Loucy (cell line): ENCODE results near the gene DMBT1.

Experiments
- H2AFZ ChIP-seq: fragments of 200-600 bp; sonication (generic); 2 replicates; pipeline ENCODE4 v1.6.0; 2016; ENCODE audit warnings: antibody characterized with exemption, mild to moderate bottlenecking, low read length, moderate library complexity
- H3F3A ChIP-seq: fragments of 200-600 bp; 2 replicates; pipeline ENCODE4 v1.6.0; 2016; ENCODE audit warnings: antibody characterized with exemption, low read depth, mild to moderate bottlenecking
- H3K27me3 ChIP-seq: fragments of 200-600 bp; sonication (generic); 2 replicates; pipeline ENCODE4 v1.6.1; 2014; ENCODE audit warnings: low read length, mild to moderate bottlenecking; ENCODE audit not compliant: insufficient read depth, poor library complexity, severe bottlenecking
- H3K36me3 ChIP-seq: fragments of 200-600 bp; sonication (generic); 2 replicates; pipeline ENCODE4 v1.6.1; 2016; ENCODE audit warnings: low read length; ENCODE audit not compliant: insufficient read depth
- H3K4me1 ChIP-seq: fragments of 200-600 bp; sonication (generic); 2 replicates; pipeline ENCODE4 v1.5.1; 2014; ENCODE audit warnings: low read length, mild to moderate bottlenecking; ENCODE audit not compliant: insufficient read depth, poor library complexity, severe bottlenecking
- H3K4me2 ChIP-seq: fragments of 200-600 bp; sonication (generic); 2 replicates; pipeline ENCODE4 v1.6.0; 2014; ENCODE audit warnings: antibody characterized with exemption, low read length, low read depth, mild to moderate bottlenecking; ENCODE audit not compliant: poor library complexity, severe bottlenecking
- H3K4me3 ChIP-seq: fragments of 200-600 bp; sonication (generic); 2 replicates; pipeline ENCODE4 v1.5.1; 2014; ENCODE audit warnings: low read length, mild to moderate bottlenecking, mixed read lengths; ENCODE audit not compliant: poor library complexity, severe bottlenecking
- H3K79me2 ChIP-seq: fragments of 200-600 bp; sonication (generic); 2 replicates; pipeline ENCODE4 v1.6.1; 2014; ENCODE audit warnings: low read length; ENCODE audit not compliant: insufficient read depth
- H3K9ac ChIP-seq: fragments of 200-600 bp; sonication (generic); 2 replicates; pipeline ENCODE4 v1.6.0; 2014; ENCODE audit warnings: mild to moderate bottlenecking, low read depth, low read length, moderate library complexity; ENCODE audit not compliant: poor library complexity, severe bottlenecking
- H3K9me2 ChIP-seq: fragments of 200-600 bp; sonication (generic); replicated peaks from 2 replicates; pipeline ENCODE4 v1.6.1; 2016; ENCODE audit warnings: low read depth, low read length, mixed read lengths
- H3K9me3 ChIP-seq: fragments of 200-600 bp; sonication (generic); 2 replicates; pipeline ENCODE4 v1.6.1; 2014; ENCODE audit warnings: mild to moderate bottlenecking, antibody characterized with exemption, low read length, low read depth; ENCODE audit not compliant: insufficient read depth
- H4K20me1 ChIP-seq: fragments of 200-600 bp; sonication (generic); 2 replicates; pipeline ENCODE4 v1.6.0; 2014; ENCODE audit warnings: antibody characterized with exemption, low read length, mild to moderate bottlenecking; ENCODE audit not compliant: insufficient read depth, poor library complexity, severe bottlenecking
- EZH2phosphoT487 ChIP-seq: fragments of 200-600 bp; IDR thresholded peaks from 2 replicates; pipeline ENCODE4 v1.6.1; 2018; ENCODE audit warnings: antibody characterized with exemption, mild to moderate bottlenecking, moderate library complexity, borderline replicate concordance
- TF ChIP-seq, protein P1 (sequence below): fragments of 200-600 bp; sonication (generic); conservative IDR thresholded peaks from 2 replicates; pipeline ENCODE4 v1.5.1; 2014; ENCODE audit warnings: mild to moderate bottlenecking, antibody characterized with exemption, low read length

DMBT1 gene

DNA sequence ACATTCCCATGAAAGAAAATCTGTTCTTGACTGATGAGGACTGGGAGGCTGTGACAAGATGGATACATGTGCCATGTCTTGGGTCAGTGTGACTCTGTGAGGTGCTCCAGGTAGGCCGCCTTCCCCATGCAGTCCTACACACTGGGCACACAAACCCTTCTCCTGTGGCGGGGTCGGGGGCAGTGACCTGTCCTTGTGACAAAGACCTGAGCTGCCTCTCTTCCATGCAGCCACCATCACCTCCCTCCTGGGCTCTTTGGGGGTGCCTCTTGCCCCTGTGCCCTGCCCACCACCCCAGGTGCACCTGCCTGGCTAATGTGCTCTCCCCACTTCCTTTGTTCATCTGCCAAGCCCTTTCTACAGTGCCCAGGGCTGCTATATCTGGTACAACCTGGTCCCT lies 35.7 kb upstream of the DMBT1 start:
- H3F3A ChIP-seq: no peaks in the 10 kb centered on the region
- H2AFZ ChIP-seq: no peak overlapping the region
- no peaks in the 10 kb centered on the region for H3K36me3 ChIP-seq
- no peaks in the 10 kb centered on the region for H3K27me3 ChIP-seq
- H3K4me2 ChIP-seq: no peak overlapping the region
- no peaks in the 10 kb centered on the region for H3K9me3 ChIP-seq
- H3K79me2 ChIP-seq: no peaks in the 10 kb centered on the region
- H4K20me1 ChIP-seq: no peaks in the 10 kb centered on the region
- no peaks in the 10 kb centered on the region for H3K9me2 ChIP-seq
- H3K4me3 ChIP-seq: no peak overlapping the region
- TF ChIP-seq EZH2phosphoT487: no peak
- TF ChIP-seq, protein P1, sequence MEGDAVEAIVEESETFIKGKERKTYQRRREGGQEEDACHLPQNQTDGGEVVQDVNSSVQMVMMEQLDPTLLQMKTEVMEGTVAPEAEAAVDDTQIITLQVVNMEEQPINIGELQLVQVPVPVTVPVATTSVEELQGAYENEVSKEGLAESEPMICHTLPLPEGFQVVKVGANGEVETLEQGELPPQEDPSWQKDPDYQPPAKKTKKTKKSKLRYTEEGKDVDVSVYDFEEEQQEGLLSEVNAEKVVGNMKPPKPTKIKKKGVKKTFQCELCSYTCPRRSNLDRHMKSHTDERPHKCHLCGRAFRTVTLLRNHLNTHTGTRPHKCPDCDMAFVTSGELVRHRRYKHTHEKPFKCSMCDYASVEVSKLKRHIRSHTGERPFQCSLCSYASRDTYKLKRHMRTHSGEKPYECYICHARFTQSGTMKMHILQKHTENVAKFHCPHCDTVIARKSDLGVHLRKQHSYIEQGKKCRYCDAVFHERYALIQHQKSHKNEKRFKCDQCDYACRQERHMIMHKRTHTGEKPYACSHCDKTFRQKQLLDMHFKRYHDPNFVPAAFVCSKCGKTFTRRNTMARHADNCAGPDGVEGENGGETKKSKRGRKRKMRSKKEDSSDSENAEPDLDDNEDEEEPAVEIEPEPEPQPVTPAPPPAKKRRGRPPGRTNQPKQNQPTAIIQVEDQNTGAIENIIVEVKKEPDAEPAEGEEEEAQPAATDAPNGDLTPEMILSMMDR: no peak
- no peak overlapping the region for H3K9ac ChIP-seq
- H3K4me1 ChIP-seq: peaks cover 18% of the 10 kb centered on the region

DNA sequence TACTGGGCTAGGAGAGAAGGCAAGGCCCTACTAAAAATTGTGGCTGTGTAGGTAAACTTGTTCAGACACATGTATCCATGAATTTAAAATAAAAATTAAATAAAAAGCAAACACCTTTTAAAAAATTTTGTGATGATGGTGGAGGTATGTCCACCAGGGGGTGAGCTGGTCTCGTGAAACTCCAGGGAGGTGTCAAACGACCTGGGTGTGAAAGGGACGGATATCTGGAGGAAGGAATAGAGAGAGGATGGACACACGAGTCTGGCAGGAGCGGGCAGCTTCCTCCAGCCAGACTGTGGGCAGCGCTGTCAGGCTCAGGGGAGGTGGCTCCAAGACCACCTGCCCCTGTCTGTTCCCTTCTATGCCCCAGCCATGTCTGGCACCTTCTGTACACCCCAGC lies 34.8 kb upstream of the DMBT1 start:
- TF ChIP-seq EZH2phosphoT487: no peak
- TF ChIP-seq, protein P1: peak; percentile 65
- Histone ChIP-seq H3K4me3 (no peak overlapping the region), H3K4me1 (peaks cover 16% of the 10 kb centered on the region), H3K9me3 (no peaks in the 10 kb centered on the region), H3F3A (no peaks in the 10 kb centered on the region), H3K9ac (no peak overlapping the region), H3K36me3 (no peaks in the 10 kb centered on the region), H4K20me1 (no peaks in the 10 kb centered on the region), H2AFZ (no peak overlapping the region), H3K79me2 (no peaks in the 10 kb centered on the region), H3K9me2 (no peaks in the 10 kb centered on the region), H3K27me3 (no peaks in the 10 kb centered on the region), H3K4me2 (no peak overlapping the region)

DNA sequence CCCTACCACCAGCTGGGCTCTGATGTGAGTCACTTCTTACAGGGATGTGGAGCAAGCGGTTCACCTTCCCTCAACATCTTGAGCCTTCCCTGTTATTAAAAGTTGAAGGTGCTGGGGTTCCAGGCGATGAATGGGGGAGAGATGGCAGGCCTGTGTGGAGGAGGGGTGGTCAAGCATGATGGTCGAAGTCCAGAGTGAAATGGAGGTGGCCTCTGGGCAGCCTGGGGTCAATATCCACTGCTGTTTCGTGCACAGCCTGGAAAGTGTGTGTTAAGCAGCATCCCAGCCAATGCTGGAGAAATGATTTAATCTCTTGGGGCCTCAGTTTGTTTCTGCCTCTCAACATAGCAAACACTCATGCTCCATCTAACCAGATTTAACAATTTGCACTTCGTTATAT lies 33.7 kb upstream of the DMBT1 start:
- no peaks in the 10 kb centered on the region for H3K27me3 ChIP-seq
- H3K36me3 ChIP-seq: no peaks in the 10 kb centered on the region
- no peaks in the 10 kb centered on the region for H3F3A ChIP-seq
- no peaks in the 10 kb centered on the region for H3K9me3 ChIP-seq
- H3K79me2 ChIP-seq: no peaks in the 10 kb centered on the region
- H3K4me2 ChIP-seq: no peak overlapping the region
- no peaks in the 10 kb centered on the region for H3K9me2 ChIP-seq
- H4K20me1 ChIP-seq: no peaks in the 10 kb centered on the region
- TF ChIP-seq, protein P1: no peak
- no peak for TF ChIP-seq EZH2phosphoT487
- H2AFZ ChIP-seq: no peak overlapping the region
- peaks cover 13% of the 10 kb centered on the region for H3K4me1 ChIP-seq
- no peak overlapping the region for H3K9ac ChIP-seq
- H3K4me3 ChIP-seq: no peak overlapping the region
